Activated naive CD4-positive, alpha-beta T cell treated with anti-CD3 and anti-CD28 coated beads for 36 hours (primary cell): Measurements from ENCODE around the gene ZFP62. TPM values are rescaled to one million over a fixed set of nuclear protein-coding genes. Genes with fewer than 3 reads are reported as not detected.
"Not testable (repeated sequence)": the region's sequence is repeated elsewhere in the genome, so short reads cannot be mapped to it uniquely, and the experiment has no call there.

ENCODE experiments used
- CTCF ChIA-PET: fragments of 350-600 bp; sonication (Branson Sonifier 250); formaldehyde crosslinking; loops from one replicate; lab custom pipeline; 2021; ENCODE audit warnings: antibody characterized with exemption; lab: Charles Lee
- DNase-seq: peaks from one replicate; pipeline ENCODE4 v3.0.0-alpha.2; 2020
- H3K27ac Mint-ChIP-seq: one replicate; pipeline ENCODE4 v1.8.0; 2021; ENCODE audit warnings: mild to moderate bottlenecking, mixed read lengths
- H3K27me3 Mint-ChIP-seq: one replicate; pipeline ENCODE4 v1.8.0; 2021; ENCODE audit warnings: low read depth, mixed read lengths
- H3K36me3 Mint-ChIP-seq: one replicate; pipeline ENCODE4 v1.8.0; 2021; ENCODE audit warnings: low read depth, mixed read lengths
- H3K4me1 Mint-ChIP-seq: one replicate; pipeline ENCODE4 v1.8.0; 2021; ENCODE audit warnings: low read depth, mixed read lengths
- H3K4me3 Mint-ChIP-seq: one replicate; pipeline ENCODE4 v1.8.0; 2021; ENCODE audit warnings: mild to moderate bottlenecking, moderate library complexity, mixed read lengths
- H3K9me3 Mint-ChIP-seq: one replicate; pipeline ENCODE4 v1.8.0; 2021; ENCODE audit warnings: mixed read lengths
- intact Hi-C: fragments of 100-400 bp; cut with micrococcal nuclease; formaldehyde crosslinking; loops from one replicate; pipeline ENCODE4 v1.15.1; 2023
- total RNA-seq, 2 experiments: library from RNA; stranded (reverse); gene quantifications; one replicate each; pipeline ENCODE4 v1.2.3, GENCODE V29; 2021

ZFP62 gene
- total RNA-seq, 2 experiments from 2014 or later, result 21.5 to 23.6 TPM

GRCh38 chr5:180844432-180844831 is 16.6 kb downstream of the ZFP62 start:
- H3K27ac Mint-ChIP-seq, result no peak overlapping the region
- H3K36me3 Mint-ChIP-seq, result peaks cover 44% of the 10 kb centered on the region
- no peak for DNase-seq
- no peak overlapping the region for H3K4me3 Mint-ChIP-seq
- H3K9me3 Mint-ChIP-seq, result peaks cover 27% of the 10 kb centered on the region
- intact Hi-C loops, result no loop called here
- no peaks in the 10 kb centered on the region for H3K27me3 Mint-ChIP-seq
- H3K4me1 Mint-ChIP-seq, result no peaks in the 10 kb centered on the region
- CTCF ChIA-PET, result no interaction called here

GRCh38 chr5:180839935-180840334 is 21.1 kb downstream of the ZFP62 start:
- Mint-ChIP-seq H3K9me3 (peaks cover 3% of the 10 kb centered on the region), H3K27ac (no peak overlapping the region), H3K36me3 (peaks cover 16% of the 10 kb centered on the region), H3K4me3 (no peak overlapping the region), H3K4me1 (peaks cover 3% of the 10 kb centered on the region), H3K27me3 (no peaks in the 10 kb centered on the region)
- intact Hi-C loops, result loop anchor here (10.0 kb wide), 1 partner anchor 155 kb away; no protein-coding TSS in a partner anchor
- CTCF ChIA-PET, result no interaction called here
- DNase-seq, result no peak

- H3K27ac Mint-ChIP-seq, result no peak overlapping the region
- H3K36me3 Mint-ChIP-seq, result peaks cover 15% of the 10 kb centered on the region
- intact Hi-C loops, result loop anchor here (10.0 kb wide), 1 partner anchor 154 kb away; no protein-coding TSS in a partner anchor
- peaks cover 3% of the 10 kb centered on the region for H3K9me3 Mint-ChIP-seq
- DNase-seq, result no peak
- CTCF ChIA-PET, result no interaction called here
- no peak overlapping the region for H3K4me3 Mint-ChIP-seq
- peaks cover 7% of the 10 kb centered on the region for H3K4me1 Mint-ChIP-seq
- H3K27me3 Mint-ChIP-seq, result no peaks in the 10 kb centered on the region
Measured at GRCh38 chr5:180839227-180839626, 21.8 kb downstream of the ZFP62 start.

- no peak for DNase-seq
- peaks cover 15% of the 10 kb centered on the region for H3K36me3 Mint-ChIP-seq
- H3K4me3 Mint-ChIP-seq, result no peak overlapping the region
- intact Hi-C loops, result loop anchor here (10.0 kb wide), 1 partner anchor 153 kb away; no protein-coding TSS in a partner anchor
- CTCF ChIA-PET, result interaction anchor here (1.4 kb wide), 1 partner anchor 55 kb away, joined by 4 read pairs; no protein-coding TSS in a partner anchor
- peaks cover 3% of the 10 kb centered on the region for H3K9me3 Mint-ChIP-seq
- peaks cover 23% of the 10 kb centered on the region for H3K4me1 Mint-ChIP-seq
- no peak overlapping the region for H3K27ac Mint-ChIP-seq
- no peaks in the 10 kb centered on the region for H3K27me3 Mint-ChIP-seq
Measured at GRCh38 chr5:180837478-180837877, 23.6 kb downstream of the ZFP62 start.

GRCh38 chr5:180832638-180833068 is 28.4 kb downstream of the ZFP62 start:
- Mint-ChIP-seq H3K27ac (peak overlapping the region; percentile 98), H3K4me1 (peaks cover 34% of the 10 kb centered on the region), H3K36me3 (peaks cover 34% of the 10 kb centered on the region), H3K27me3 (no peaks in the 10 kb centered on the region), H3K4me3 (peak overlapping the region; percentile 96), H3K9me3 (peaks cover 7% of the 10 kb centered on the region)
- DNase-seq, result peak; percentile 74
- CTCF ChIA-PET, result interaction anchor here (0.6 to 3.9 kb wide), 5 partner anchors 24 to 727 kb away, joined by 3 to 17 read pairs (median 4); no protein-coding TSS in a partner anchor
- intact Hi-C loops, result loop anchor here (1.0 to 10.0 kb wide), 4 partner anchors 22 to 148 kb away; partner anchors contain the start of gene ZFP62

GRCh38 chr5:180831139-180832093 is 29.7 kb downstream of the ZFP62 start:
- H3K27me3 Mint-ChIP-seq, result no peaks in the 10 kb centered on the region
- peak overlapping the region; percentile 96 for H3K4me3 Mint-ChIP-seq
- peaks cover 32% of the 10 kb centered on the region for H3K36me3 Mint-ChIP-seq
- H3K4me1 Mint-ChIP-seq, result peaks cover 36% of the 10 kb centered on the region
- H3K27ac Mint-ChIP-seq, result peak overlapping the region; percentile 98
- H3K9me3 Mint-ChIP-seq, result peaks cover 7% of the 10 kb centered on the region
- DNase-seq, result peak; percentile 84
- CTCF ChIA-PET, result interaction anchor here (0.6 to 3.9 kb wide), 12 partner anchors 10 to 1275 kb away, joined by 3 to 17 read pairs (median 4); no protein-coding TSS in a partner anchor
- intact Hi-C loops, result loop anchor here (1.0 to 10.0 kb wide), 4 partner anchors 21 to 147 kb away; partner anchors contain the start of gene ZFP62

- Mint-ChIP-seq H3K36me3 (peaks cover 28% of the 10 kb centered on the region), H3K4me3 (peak overlapping the region; percentile 96), H3K4me1 (peaks cover 44% of the 10 kb centered on the region), H3K27ac (peak overlapping the region; percentile 98), H3K27me3 (no peaks in the 10 kb centered on the region), H3K9me3 (peaks cover 7% of the 10 kb centered on the region)
- DNase-seq, result peak; percentile 66
- CTCF ChIA-PET, result interaction anchor here (0.6 to 3.9 kb wide), 14 partner anchors 9 to 1275 kb away, joined by 3 to 17 read pairs (median 4); partner anchors contain the start of gene ZFP62
- intact Hi-C loops, result loop anchor here (10.0 kb wide), 1 partner anchor 146 kb away; no protein-coding TSS in a partner anchor
Measured at GRCh38 chr5:180830253-180831138, 30.6 kb downstream of the ZFP62 start.

GRCh38 chr5:180829726-180830125 is 31.4 kb downstream of the ZFP62 start:
- Mint-ChIP-seq H3K27ac (peak overlapping the region; percentile 98), H3K4me1 (peaks cover 50% of the 10 kb centered on the region), H3K36me3 (peaks cover 26% of the 10 kb centered on the region), H3K27me3 (no peaks in the 10 kb centered on the region), H3K4me3 (peak overlapping the region; percentile 96), H3K9me3 (peaks cover 7% of the 10 kb centered on the region)
- intact Hi-C loops, result loop anchor here (10.0 kb wide), 1 partner anchor 145 kb away; no protein-coding TSS in a partner anchor
- no peak for DNase-seq
- CTCF ChIA-PET, result interaction anchor here (0.7 to 3.9 kb wide), 6 partner anchors 8 to 40 kb away, joined by 4 to 17 read pairs (median 5); partner anchors contain the start of gene ZFP62

GRCh38 chr5:180828756-180829531 is 32.1 kb downstream of the ZFP62 start:
- Mint-ChIP-seq H3K4me1 (peaks cover 49% of the 10 kb centered on the region), H3K36me3 (peaks cover 24% of the 10 kb centered on the region)
- H3K27me3 Mint-ChIP-seq, H3K4me3 Mint-ChIP-seq, intact Hi-C loops, H3K27ac Mint-ChIP-seq, H3K9me3 Mint-ChIP-seq, DNase-seq: not testable (repeated sequence)
- CTCF ChIA-PET, result interaction anchor here (2.1 to 3.9 kb wide), 2 partner anchors 20 to 40 kb away, joined by 8 to 17 read pairs; no protein-coding TSS in a partner anchor

GRCh38 chr5:180827374-180827773 is 33.7 kb downstream of the ZFP62 start:
- H3K36me3 Mint-ChIP-seq, result peaks cover 24% of the 10 kb centered on the region
- H3K9me3 Mint-ChIP-seq, H3K4me3 Mint-ChIP-seq, intact Hi-C loops, H3K27me3 Mint-ChIP-seq, DNase-seq, H3K27ac Mint-ChIP-seq: not testable (repeated sequence)
- H3K4me1 Mint-ChIP-seq, result peaks cover 39% of the 10 kb centered on the region
- CTCF ChIA-PET, result interaction anchor here (1.0 kb wide), 1 partner anchor 9 kb away, joined by 3 read pairs; no protein-coding TSS in a partner anchor
